T-helper 1 cell treated with Interleukin-12 subunit alpha and Interleukin-12 subunit beta and Interleukin-4 antibody, amounts not matched to agents 30 μg/mL and 1 μg/mL, for 36 hours (primary cell): ENCODE results near the gene SRRM5.
A peak's percentile ranks its signal among the peaks of the same experiment; 100 is the strongest.
"Not testable (repeated sequence)": the region's sequence is repeated elsewhere in the genome, so short reads cannot be mapped to it uniquely, and the experiment has no call there.

Source experiments
- H3K27ac Mint-ChIP-seq: one replicate; pipeline ENCODE4 v1.8.0; 2021; ENCODE audit warnings: mild to moderate bottlenecking, mixed read lengths
- H3K27me3 Mint-ChIP-seq: one replicate; pipeline ENCODE4 v1.8.0; 2021; ENCODE audit warnings: low read depth, mixed read lengths
- H3K36me3 Mint-ChIP-seq: one replicate; pipeline ENCODE4 v1.8.0; 2021; ENCODE audit warnings: low read depth, mixed read lengths
- H3K4me1 Mint-ChIP-seq: one replicate; pipeline ENCODE4 v1.8.0; 2021; ENCODE audit warnings: low read depth, mixed read lengths
- H3K4me3 Mint-ChIP-seq: one replicate; pipeline ENCODE4 v1.8.0; 2021; ENCODE audit warnings: mild to moderate bottlenecking, moderate library complexity, mixed read lengths
- H3K9me3 Mint-ChIP-seq: one replicate; pipeline ENCODE4 v1.8.0; 2021; ENCODE audit warnings: mixed read lengths

Gene SRRM5

GRCh38 chr19:43634872-43635560 lies 23.1 kb downstream of the SRRM5 start:
- Mint-ChIP-seq H3K27me3 (peaks cover 42% of the 10 kb centered on the region), H3K9me3 (no peaks in the 10 kb centered on the region), H3K4me3 (no peak overlapping the region), H3K4me1 (peaks cover 6% of the 10 kb centered on the region), H3K36me3 (peaks cover 4% of the 10 kb centered on the region), H3K27ac (no peak overlapping the region)

- not testable (repeated sequence) for H3K4me3 Mint-ChIP-seq, H3K27ac Mint-ChIP-seq, H3K36me3 Mint-ChIP-seq, H3K9me3 Mint-ChIP-seq, H3K4me1 Mint-ChIP-seq
- H3K27me3 Mint-ChIP-seq = peaks cover 48% of the 10 kb centered on the region
These were observed 23.7 kb downstream of the SRRM5 start for GRCh38 chr19:43635561-43635940.

- Mint-ChIP-seq H3K27me3 (peaks cover 52% of the 10 kb centered on the region), H3K36me3 (peaks cover 4% of the 10 kb centered on the region), H3K9me3 (no peaks in the 10 kb centered on the region)
These were observed 24.3 kb downstream of the SRRM5 start for GRCh38 chr19:43636121-43636683.

DNA sequence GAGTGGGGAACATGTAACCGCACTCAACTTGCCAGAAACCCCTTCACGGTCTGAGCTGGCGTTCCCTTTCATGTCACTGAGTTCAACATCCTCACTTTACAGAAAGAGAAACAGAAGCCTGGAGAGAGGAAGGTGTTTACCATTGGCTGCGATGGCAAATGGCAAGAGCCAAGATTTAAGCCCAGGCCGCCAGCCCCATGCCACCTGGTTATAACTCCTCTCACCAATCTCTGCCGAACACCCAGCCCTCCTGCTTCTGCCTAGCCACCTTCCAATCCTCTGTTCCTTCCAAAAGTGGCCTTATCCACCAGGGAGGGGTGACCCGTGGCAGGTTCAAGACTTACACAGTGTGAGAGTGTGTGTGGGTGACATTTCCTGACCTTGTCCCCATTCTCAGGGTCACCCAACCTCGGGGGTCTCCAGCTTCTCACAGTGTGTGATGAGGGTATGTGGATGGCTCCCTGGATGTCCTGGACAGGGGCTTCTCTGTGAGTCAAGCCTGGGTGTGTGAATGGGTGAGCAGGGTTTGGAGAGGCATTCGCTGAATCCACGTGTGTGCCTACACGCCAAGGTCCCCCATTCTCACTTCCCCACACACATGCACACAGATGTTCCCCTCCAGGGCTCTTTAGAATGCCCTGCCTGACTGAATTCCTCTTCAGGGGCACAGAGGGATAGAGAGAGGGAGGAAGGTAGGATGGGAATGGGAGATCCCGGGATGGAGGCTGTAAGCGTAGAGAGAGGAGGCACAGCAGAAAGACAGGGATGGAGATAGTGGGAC lies 26.5 kb downstream of the SRRM5 start:
- H3K27me3 Mint-ChIP-seq = peaks cover 47% of the 10 kb centered on the region
- no peaks in the 10 kb centered on the region for H3K9me3 Mint-ChIP-seq
- H3K4me1 Mint-ChIP-seq = peaks cover 10% of the 10 kb centered on the region
- peaks cover 4% of the 10 kb centered on the region for H3K36me3 Mint-ChIP-seq
- H3K27ac Mint-ChIP-seq = no peak overlapping the region
- peak overlapping the region; percentile 89 for H3K4me3 Mint-ChIP-seq

More at GRCh38 chr19:43636121-43636683, 24.3 kb downstream of the SRRM5 start:
- H3K4me1 Mint-ChIP-seq = peaks cover 10% of the 10 kb centered on the region
- H3K4me3 Mint-ChIP-seq = no peak overlapping the region
- no peak overlapping the region for H3K27ac Mint-ChIP-seq

GRCh38 chr19:43638995-43639518 lies 27.2 kb downstream of the SRRM5 start:
- peaks cover 10% of the 10 kb centered on the region for H3K4me1 Mint-ChIP-seq
- H3K27ac Mint-ChIP-seq = peak overlapping the region; percentile 73
- peaks cover 44% of the 10 kb centered on the region for H3K27me3 Mint-ChIP-seq
- H3K9me3 Mint-ChIP-seq = no peaks in the 10 kb centered on the region
- H3K4me3 Mint-ChIP-seq = peak overlapping the region; percentile 89
- peaks cover 4% of the 10 kb centered on the region for H3K36me3 Mint-ChIP-seq

DNA sequence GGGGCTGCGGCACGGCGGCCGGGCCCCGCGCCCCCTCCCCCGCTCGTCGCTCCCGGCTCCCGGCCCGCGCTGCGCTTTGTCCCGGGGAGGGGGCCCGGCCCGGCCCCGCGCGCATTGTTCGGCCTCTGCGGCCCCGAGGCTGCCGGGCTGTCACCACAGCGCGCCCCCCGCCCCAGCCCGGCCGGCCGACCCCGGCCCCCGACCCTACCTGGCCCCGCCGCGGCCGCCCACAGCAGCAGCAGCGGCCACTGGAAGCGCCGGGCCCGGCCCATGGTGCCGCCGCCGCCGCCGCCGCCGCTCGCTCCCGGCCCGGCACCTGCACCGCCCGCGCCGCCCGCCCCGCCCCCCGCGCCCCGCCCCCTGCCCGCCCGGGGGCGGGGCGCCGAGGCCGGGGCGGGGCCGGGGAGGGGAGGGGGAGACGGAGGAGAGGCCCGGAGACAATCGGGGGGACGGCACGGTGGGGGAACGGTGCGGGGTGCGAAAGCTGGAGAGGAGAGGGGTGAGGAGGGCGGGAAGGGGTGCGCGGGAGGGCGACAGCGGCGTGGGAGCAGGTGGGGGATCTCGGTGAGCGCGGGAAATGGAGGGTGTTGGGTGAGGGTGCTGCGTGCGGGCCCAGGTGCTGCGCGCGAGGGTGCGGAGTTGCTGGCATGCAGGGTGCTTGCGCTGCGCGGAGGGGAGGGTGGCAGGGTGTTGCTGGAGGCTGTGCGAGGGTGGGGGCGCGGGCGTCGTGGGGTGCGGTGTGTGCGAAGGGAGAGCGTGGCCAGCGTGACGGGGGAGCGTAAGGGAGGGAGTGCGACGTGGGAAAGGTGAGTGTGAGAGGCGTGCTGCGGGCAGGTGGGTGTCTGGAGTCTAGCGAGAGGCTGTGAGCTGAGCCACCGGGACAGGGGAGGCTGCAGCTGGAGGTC lies 27.9 kb downstream of the SRRM5 start, which contains the start of gene CADM4:
TSS of gene CADM4 (minus strand) at position 332 of the 905 bp plus-strand sequence. CDS start at position 272, 60 bp downstream.
- Mint-ChIP-seq H3K27ac (peak within 1 kb of the TSS; percentile 73), H3K4me1 (peaks cover 10% of the 10 kb centered on the region), H3K27me3 (peaks cover 44% of the 10 kb centered on the region), H3K4me3 (peak within 1 kb of the TSS; percentile 89), H3K9me3 (no peaks in the 10 kb centered on the region), H3K36me3 (peaks cover 4% of the 10 kb centered on the region)

DNA sequence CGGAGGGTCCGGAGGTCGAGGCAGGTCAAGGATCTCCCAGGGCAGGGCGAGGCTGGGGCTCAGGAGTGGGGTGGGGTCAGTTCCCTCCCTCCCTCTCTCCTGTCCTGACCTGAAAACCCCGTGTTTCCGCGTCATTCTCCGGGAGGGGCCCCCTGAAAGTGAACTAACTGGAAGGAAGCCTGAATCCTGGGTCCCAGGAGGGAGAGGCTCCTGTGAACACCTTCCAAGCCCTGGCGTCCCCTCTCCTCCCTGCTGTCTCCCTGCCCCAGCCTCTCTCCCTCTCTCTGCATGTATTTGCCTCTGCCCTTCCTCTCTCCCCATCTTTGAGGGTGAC lies 28.5 kb downstream of the SRRM5 start:
- Mint-ChIP-seq H3K27ac (peak overlapping the region; percentile 31), H3K4me3 (peak overlapping the region; percentile 77), H3K36me3 (peaks cover 4% of the 10 kb centered on the region), H3K27me3 (peaks cover 44% of the 10 kb centered on the region), H3K9me3 (no peaks in the 10 kb centered on the region), H3K4me1 (peaks cover 10% of the 10 kb centered on the region)

DNA sequence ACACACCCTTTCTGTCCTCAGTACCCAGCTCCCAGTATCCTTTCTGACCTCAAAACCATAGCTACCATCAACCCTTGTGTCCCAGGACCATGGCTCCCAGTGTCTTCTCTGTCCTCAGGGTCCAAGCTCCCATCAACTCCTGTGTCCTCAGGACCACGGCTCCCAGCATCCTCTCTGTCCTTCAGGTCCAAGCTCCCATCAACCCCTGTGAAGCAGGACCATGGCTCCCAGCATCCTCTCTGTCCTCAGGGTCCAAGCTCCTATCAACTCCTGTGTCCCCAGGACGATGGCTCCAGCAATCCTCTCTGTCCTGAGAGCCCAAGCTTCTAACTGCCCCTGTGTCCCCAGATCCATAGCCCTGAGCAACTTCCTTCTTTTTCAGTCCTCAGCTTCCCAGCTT lies 29.4 kb downstream of the SRRM5 start:
- Mint-ChIP-seq H3K27me3 (peaks cover 44% of the 10 kb centered on the region), H3K4me3 (peak overlapping the region; percentile 32), H3K27ac (no peak overlapping the region)

DNA sequence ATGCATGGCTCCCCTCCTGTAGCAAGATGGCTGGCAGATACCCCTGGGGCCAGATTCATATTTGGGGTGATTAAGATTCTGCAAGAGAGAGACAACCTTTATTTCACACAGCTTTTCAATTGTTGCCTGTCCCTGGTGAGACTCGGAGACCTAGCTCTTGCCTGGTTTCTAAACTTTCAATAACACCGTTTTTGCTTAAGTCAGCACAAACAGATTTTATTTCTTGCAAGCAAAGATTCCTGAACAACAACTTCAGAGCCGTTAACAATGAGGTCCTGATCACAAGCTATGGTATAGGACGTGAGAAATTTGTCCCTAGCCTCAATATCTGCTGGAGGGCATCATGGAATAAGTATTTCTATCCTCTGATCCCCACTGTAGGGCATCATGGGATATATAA lies 30.6 kb downstream of the SRRM5 start:
- Mint-ChIP-seq H3K27ac (no peak overlapping the region), H3K36me3 (peaks cover 8% of the 10 kb centered on the region), H3K27me3 (peaks cover 36% of the 10 kb centered on the region), H3K4me3 (no peak overlapping the region), H3K9me3 (no peaks in the 10 kb centered on the region), H3K4me1 (peaks cover 10% of the 10 kb centered on the region)

More for the DNA sequence above, 29.4 kb downstream of the SRRM5 start:
- H3K9me3 Mint-ChIP-seq = no peaks in the 10 kb centered on the region
- H3K36me3 Mint-ChIP-seq = peaks cover 6% of the 10 kb centered on the region
- H3K4me1 Mint-ChIP-seq = peaks cover 10% of the 10 kb centered on the region

GRCh38 chr19:43643326-43643725 lies 31.4 kb downstream of the SRRM5 start:
- Mint-ChIP-seq H3K9me3 (no peaks in the 10 kb centered on the region), H3K27ac (no peak overlapping the region), H3K4me1 (peaks cover 10% of the 10 kb centered on the region)

GRCh38 chr19:43644181-43644580 lies 32.3 kb downstream of the SRRM5 start:
- no peaks in the 10 kb centered on the region for H3K9me3 Mint-ChIP-seq
- peaks cover 11% of the 10 kb centered on the region for H3K36me3 Mint-ChIP-seq
- H3K4me3 Mint-ChIP-seq = no peak overlapping the region

More at GRCh38 chr19:43643326-43643725, 31.4 kb downstream of the SRRM5 start:
- peaks cover 29% of the 10 kb centered on the region for H3K27me3 Mint-ChIP-seq
- H3K4me3 Mint-ChIP-seq = no peak overlapping the region
- H3K36me3 Mint-ChIP-seq = peaks cover 11% of the 10 kb centered on the region

DNA sequence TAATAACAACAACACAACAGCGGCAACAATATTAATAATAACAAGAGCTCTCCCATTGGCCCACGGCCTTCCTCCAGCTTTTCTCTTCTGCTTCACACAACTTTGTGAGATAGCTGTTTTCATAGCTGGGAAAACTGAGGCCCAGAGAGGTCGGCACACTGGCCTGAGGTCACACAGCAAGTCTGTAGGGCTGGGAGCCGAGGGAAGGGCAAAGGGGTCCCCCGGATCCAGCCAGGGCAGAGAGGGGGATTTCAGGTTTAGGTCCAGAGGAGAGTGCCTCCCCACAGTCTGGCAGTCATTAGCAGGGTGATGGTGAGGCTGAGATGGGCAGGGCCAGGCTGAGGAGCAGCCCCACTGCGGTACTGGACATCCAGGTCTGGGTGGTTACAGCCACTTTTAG lies 36.7 kb downstream of the SRRM5 start:
- Mint-ChIP-seq H3K27me3 (no peaks in the 10 kb centered on the region), H3K4me1 (no peaks in the 10 kb centered on the region), H3K9me3 (no peaks in the 10 kb centered on the region), H3K4me3 (no peak overlapping the region), H3K36me3 (peaks cover 25% of the 10 kb centered on the region), H3K27ac (no peak overlapping the region)

More at GRCh38 chr19:43644181-43644580, 32.3 kb downstream of the SRRM5 start:
- peaks cover 20% of the 10 kb centered on the region for H3K27me3 Mint-ChIP-seq
- H3K4me1 Mint-ChIP-seq = peaks cover 5% of the 10 kb centered on the region
- H3K27ac Mint-ChIP-seq = no peak overlapping the region

DNA sequence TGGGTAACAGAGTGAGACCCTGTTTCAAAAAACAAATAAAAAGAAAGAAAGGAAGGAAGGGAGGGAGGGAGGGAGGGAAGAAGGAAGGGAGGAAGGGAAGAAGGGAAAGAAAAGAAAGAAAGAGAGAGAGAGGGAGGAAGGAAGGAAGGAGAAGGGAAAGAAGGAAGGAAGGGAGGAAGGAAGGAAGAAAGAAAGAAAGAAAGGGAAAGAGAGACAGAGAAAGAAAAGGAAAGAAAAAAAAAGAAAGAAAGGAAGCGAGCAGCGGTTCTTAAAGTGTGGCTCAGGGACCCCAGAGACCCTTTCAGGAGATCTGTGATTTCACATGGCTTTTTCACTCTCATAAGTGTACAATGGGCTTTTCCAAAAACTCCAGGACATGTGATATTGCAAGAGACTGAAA lies 37.6 kb downstream of the SRRM5 start:
- Mint-ChIP-seq H3K27me3 (no peaks in the 10 kb centered on the region), H3K4me3 (no peak overlapping the region), H3K4me1 (peaks cover under 1% of the 10 kb centered on the region), H3K27ac (no peak overlapping the region), H3K9me3 (no peaks in the 10 kb centered on the region), H3K36me3 (peaks cover 29% of the 10 kb centered on the region)

DNA sequence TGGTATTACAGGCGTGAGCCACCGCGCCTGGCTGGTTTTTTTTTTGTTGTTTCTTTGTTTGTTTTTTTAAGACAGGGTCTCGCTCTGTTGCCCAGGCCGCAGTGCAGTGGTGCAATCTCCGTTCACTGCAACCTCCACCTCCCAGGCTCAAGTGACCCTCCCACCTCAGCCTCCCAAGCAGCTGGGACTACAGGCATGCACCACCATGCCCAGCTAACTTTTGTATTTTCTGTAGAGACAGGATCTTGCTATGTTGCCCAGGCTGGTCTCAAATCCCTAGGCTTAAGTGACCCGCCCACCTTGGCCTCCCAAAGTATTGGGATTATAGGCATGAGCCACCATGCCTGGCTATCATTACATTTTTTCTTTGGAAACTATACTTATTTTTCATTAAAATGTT lies 38.4 kb downstream of the SRRM5 start:
- not testable (repeated sequence) for H3K4me3 Mint-ChIP-seq, H3K4me1 Mint-ChIP-seq, H3K9me3 Mint-ChIP-seq, H3K27me3 Mint-ChIP-seq, H3K27ac Mint-ChIP-seq
- H3K36me3 Mint-ChIP-seq = peaks cover 34% of the 10 kb centered on the region
